H1 (cell line): ENCODE measurements around the gene ZFTA. TPM values are rescaled to one million over a fixed set of nuclear protein-coding genes. Genes with fewer than 3 reads are reported as not detected.

Experiments used
- CTCF ChIA-PET: fragments of 300-600 bp; sonication (Branson Sonifier 250); formaldehyde crosslinking; loops from one replicate; lab custom pipeline; 2021; ENCODE audit not compliant: partially characterized antibody; lab: Charles Lee
- POLR2A ChIA-PET: fragments of 300-600 bp; sonication (Branson Sonifier 250); formaldehyde crosslinking; loops from one replicate; lab custom pipeline; 2021; ENCODE audit warnings: inconsistent platforms; ENCODE audit not compliant: partially characterized antibody; lab: Charles Lee
- DNase-seq, 2 experiments: peaks; one replicate each; pipeline versions ENCODE4 v3.0.0 to v3.0.0-alpha.2; 2010 to 2022; ENCODE audit warnings: low spot score in 2 of 2, low read depth in 1 of 2, mixed read lengths in 1 of 2
- FAIRE-seq: peaks from 2 replicates; lab custom pipeline; 2011; peaks lifted over from hg19 to GRCh38; lab: Jason Lieb, UNC
- H2AFZ ChIP-seq: 2 replicates; pipeline ENCODE4 v1.8.1; 2012; ENCODE audit warnings: low read length, inconsistent platforms
- H2AK5ac ChIP-seq: 2 replicates; pipeline ENCODE4 v1.6.1; 2013; ENCODE audit warnings: low read depth, low read length
- H2BK120ac ChIP-seq: replicated peaks from 2 replicates; pipeline ENCODE3; 2013; ENCODE audit warnings: low read depth, low read length, inconsistent platforms
- H2BK12ac ChIP-seq: 2 replicates; pipeline ENCODE4 v1.6.1; 2013; ENCODE audit warnings: low read depth, low read length
- H2BK15ac ChIP-seq: 2 replicates; pipeline ENCODE4 v1.6.1; 2013; ENCODE audit warnings: low read length
- H2BK20ac ChIP-seq: 2 replicates; pipeline ENCODE4 v1.6.1; 2013; ENCODE audit warnings: low read length
- H2BK5ac ChIP-seq: 2 replicates; pipeline ENCODE4 v1.6.1; 2013; ENCODE audit warnings: low read depth, low read length
- H3K14ac ChIP-seq: 2 replicates; pipeline ENCODE4 v1.6.1; 2013; ENCODE audit warnings: inconsistent platforms; ENCODE audit not compliant: insufficient read length
- H3K18ac ChIP-seq: 2 replicates; pipeline ENCODE4 v1.6.1; 2013; ENCODE audit warnings: low read length; ENCODE audit errors: extremely low read depth
- H3K23ac ChIP-seq: 2 replicates; pipeline ENCODE4 v1.6.1; 2013; ENCODE audit warnings: inconsistent platforms; ENCODE audit not compliant: insufficient read length
- H3K23me2 ChIP-seq: 2 replicates; pipeline ENCODE4 v1.6.1; 2013; ENCODE audit warnings: low read depth, low read length
- H3K27ac ChIP-seq: 2 replicates; pipeline ENCODE4 v1.6.1; 2011; ENCODE audit warnings: low read depth, low read length, inconsistent platforms
- H3K27me3 ChIP-seq, 4 experiments: replicated peaks in 1 of 4; 1 replicate in 1 of 4; 2 replicates in 3 of 4; pipeline versions ENCODE4 v1.6.1 to v1.8.1; 2011 to 2013; ENCODE audit warnings: low read length in 3 of 4, mild to moderate bottlenecking in 3 of 4, inconsistent platforms in 2 of 4, mixed read lengths in 2 of 4, moderate library complexity in 1 of 4; ENCODE audit not compliant: control insufficient read depth in 3 of 4, insufficient read depth in 3 of 4; ENCODE audit errors: extremely low read depth in 1 of 4
- H3K36me3 ChIP-seq, 4 experiments: 2 replicates each; pipeline versions ENCODE4 v1.6.1 to v1.8.1; 2011 to 2013; ENCODE audit warnings: mild to moderate bottlenecking in 4 of 4, low read length in 3 of 4, moderate library complexity in 2 of 4, control low read depth in 1 of 4, inconsistent platforms in 1 of 4; ENCODE audit not compliant: insufficient read depth in 4 of 4, control insufficient read depth in 2 of 4
- H3K4ac ChIP-seq: replicated peaks from 2 replicates; pipeline ENCODE3; 2013; ENCODE audit warnings: low read length, low read depth, mixed read lengths, inconsistent platforms; ENCODE audit not compliant: insufficient read length
- H3K4me1 ChIP-seq, 4 experiments: replicated peaks in 1 of 4; 1 replicate in 1 of 4; 2 replicates in 3 of 4; pipeline versions ENCODE4 v1.6.1 to v1.8.1; 2011 to 2013; ENCODE audit warnings: low read length in 3 of 4, inconsistent platforms in 2 of 4, mixed read lengths in 1 of 4; ENCODE audit not compliant: insufficient read depth in 4 of 4, control insufficient read depth in 3 of 4
- H3K4me2 ChIP-seq, 2 experiments: 2 replicates each; pipeline versions ENCODE4 v1.6.1 to v1.8.1; 2011 to 2013; ENCODE audit warnings: low read depth in 2 of 2, low read length in 2 of 2, control low read depth in 1 of 2, inconsistent platforms in 1 of 2, mild to moderate bottlenecking in 1 of 2; ENCODE audit not compliant: insufficient read depth in 1 of 2
- H3K4me3 ChIP-seq, 4 experiments: fragments of 200-600, 300-600 bp in 1 of 4; sonication (generic), shearing (Covaris generic), sonication (Bioruptor Twin) in 1 of 4; 2 replicates each; pipeline versions ENCODE4 v1.5.1 to v1.8.1; 2011 to 2016; ENCODE audit warnings: low read length in 4 of 4, low read depth in 3 of 4, control low read depth in 2 of 4, inconsistent platforms in 2 of 4, mild to moderate bottlenecking in 2 of 4, mixed read lengths in 1 of 4, moderate library complexity in 1 of 4; ENCODE audit not compliant: insufficient read depth in 2 of 4; ENCODE audit errors: extremely low read depth in 1 of 4
- H3K56ac ChIP-seq: replicated peaks from 2 replicates; pipeline ENCODE3; 2013; ENCODE audit warnings: low read depth, mild to moderate bottlenecking, mixed read lengths, low read length, inconsistent platforms; ENCODE audit not compliant: insufficient read length
- H3K79me1 ChIP-seq: 2 replicates; pipeline ENCODE4 v1.6.1; 2013; ENCODE audit warnings: low read depth, low read length, control low read depth
- H3K79me2 ChIP-seq, 2 experiments: 2 replicates each; pipeline versions ENCODE4 v1.6.1 to v1.8.1; 2012 to 2013; ENCODE audit warnings: low read length in 2 of 2, mild to moderate bottlenecking in 2 of 2, inconsistent platforms in 1 of 2; ENCODE audit not compliant: insufficient read depth in 2 of 2, control insufficient read depth in 1 of 2
- H3K9ac ChIP-seq, 4 experiments: replicated peaks in 1 of 4; 1 replicate in 1 of 4; 2 replicates in 3 of 4; pipeline versions ENCODE4 v1.6.1 to v1.8.1; 2011 to 2013; ENCODE audit warnings: low read depth in 3 of 4, low read length in 3 of 4, control low read depth in 2 of 4, mild to moderate bottlenecking in 2 of 4, moderate library complexity in 2 of 4, inconsistent platforms in 1 of 4; ENCODE audit errors: extremely low read depth in 1 of 4
- H3K9me3 ChIP-seq, 2 experiments: 2 replicates each; pipeline versions ENCODE4 v1.6.1 to v1.8.1; 2012 to 2013; ENCODE audit warnings: mild to moderate bottlenecking in 2 of 2, moderate library complexity in 2 of 2, control low read depth in 1 of 2, inconsistent platforms in 1 of 2, low read depth in 1 of 2, low read length in 1 of 2, mixed read lengths in 1 of 2; ENCODE audit not compliant: insufficient read depth in 2 of 2
- H4K20me1 ChIP-seq, 2 experiments: replicated peaks in 1 of 2; 2 replicates each; pipeline versions ENCODE3 to v1.8.1; 2011 to 2013; ENCODE audit warnings: inconsistent platforms in 2 of 2, low read length in 2 of 2, mild to moderate bottlenecking in 1 of 2; ENCODE audit not compliant: insufficient read depth in 2 of 2, control insufficient read depth in 1 of 2
- H4K5ac ChIP-seq: 2 replicates; pipeline ENCODE4 v1.6.1; 2013; ENCODE audit warnings: low read length, low read depth, mixed read lengths, inconsistent platforms; ENCODE audit not compliant: insufficient read length
- H4K8ac ChIP-seq: 2 replicates; pipeline ENCODE4 v1.8.0; 2013; ENCODE audit warnings: mild to moderate bottlenecking, moderate library complexity, low read length, inconsistent platforms; ENCODE audit not compliant: insufficient read depth; ENCODE audit errors: extremely low read depth
- H4K91ac ChIP-seq: replicated peaks from 2 replicates; pipeline ENCODE3; 2013; ENCODE audit warnings: low read length, mixed read lengths, inconsistent platforms; ENCODE audit not compliant: insufficient read length
- BCL11A ChIP-seq, 2 experiments: IDR thresholded peaks; one replicate each; pipeline ENCODE4 v1.6.1; 2011; ENCODE audit warnings: low read depth in 2 of 2, low read length in 2 of 2, mild to moderate bottlenecking in 2 of 2
- CHD2 ChIP-seq: IDR thresholded peaks from 2 replicates; pipeline ENCODE4 v1.6.1; 2012; ENCODE audit warnings: low read length, improper control_type of control experiment
- CREB1 ChIP-seq: IDR thresholded peaks from 2 replicates; pipeline ENCODE4 v1.6.1; 2012; ENCODE audit warnings: inconsistent platforms
- EGR1 ChIP-seq: IDR thresholded peaks from 2 replicates; pipeline ENCODE4 v1.6.1; 2011; ENCODE audit warnings: low read depth, low read length, borderline replicate concordance
- MAX ChIP-seq: IDR thresholded peaks from 2 replicates; pipeline ENCODE4 v1.6.1; 2012; ENCODE audit warnings: inconsistent platforms
- NRF1 ChIP-seq: IDR thresholded peaks from 2 replicates; pipeline ENCODE4 v1.6.1; 2011; ENCODE audit warnings: mild to moderate bottlenecking, low read depth, low read length, improper control_type of control experiment
- PHF8 ChIP-seq: fragments of 200-600 bp; sonication (generic); conservative IDR thresholded peaks from 2 replicates; pipeline ENCODE4 v1.7.1; 2012; ENCODE audit warnings: low read depth, mild to moderate bottlenecking, inconsistent platforms, low read length, moderate library complexity
- POLR2AphosphoS5 ChIP-seq: IDR thresholded peaks from 2 replicates; pipeline ENCODE4 v1.6.1; 2011; ENCODE audit warnings: low read depth, low read length
- POU5F1 ChIP-seq: IDR thresholded peaks from 2 replicates; pipeline ENCODE4 v1.6.1; 2011; ENCODE audit warnings: low read depth, mild to moderate bottlenecking, low read length, moderate library complexity
- SP4 ChIP-seq: IDR thresholded peaks from 2 replicates; pipeline ENCODE4 v1.6.1; 2012; ENCODE audit warnings: low read length, inconsistent platforms
- TCF12 ChIP-seq: IDR thresholded peaks from 2 replicates; pipeline ENCODE4 v1.6.1; 2011; ENCODE audit warnings: low read depth, mild to moderate bottlenecking, low read length
- WGBS, 2 experiments: shearing (Covaris generic) in 1 of 2; methylation state at CpG; one replicate each; pipeline versions ENCODE4 v1.1.6 to v1.1.7; 2013 to 2015; ENCODE audit warnings: low lambda C conversion rate in 2 of 2, mixed read lengths in 2 of 2, inconsistent platforms in 1 of 2, low coverage in 1 of 2, missing lambda C conversion rate in 1 of 2; ENCODE audit not compliant: insufficient replicate concordance in 2 of 2, insufficient coverage in 1 of 2, insufficient read length in 1 of 2; ENCODE audit errors: extremely low coverage in 1 of 2, missing lambda C conversion rate in 1 of 2; 5-methylcytosine and 5-hydroxymethylcytosine counted together
- polyA plus RNA-seq, 7 experiments: library from polyadenylated mRNA; depleted of rRNA in 3 of 7; stranded (reverse) in 5 of 7; unstranded in 2 of 7; fragments of >200 nt in 5 of 7; fragments of 200-250 nt in 2 of 7; gene quantifications; 1 replicate in 5 of 7; 2 replicates in 1 of 7; 4 replicates in 1 of 7; pipeline versions ENCODE4 v1.2.1 to v1.2.3, GENCODE V29; 2011 to 2013; ENCODE audit warnings: missing spikeins in 2 of 7, mixed read lengths in 2 of 7
- total RNA-seq: library from RNA; stranded (reverse); fragmentation: NEBNext Ultra II Directional; extraction: Animal tissue kit (Norgen Biotek cat#: 25700); gene quantifications from 2 replicates; pipeline ENCODE4 v1.2.1, GENCODE V29; 2021

Gene ZFTA
- total and polyA plus RNA-seq, 2 of the 8 experiments (the other 6 are each of a cell fraction or from before 2014, with no cell fraction given), result 9.5 to 34.0 TPM

GRCh38 chr11:63811522-63811921 lies 42.9 kb upstream of the ZFTA start:
- POLR2A ChIA-PET, result interaction anchor here (1.3 to 4.2 kb wide), 3 partner anchors 9 to 44 kb away, joined by 3 to 30 read pairs (median 12); partner anchors contain the start of gene ZFTA
- CTCF ChIA-PET, result interaction anchor here (0.9 to 1.7 kb wide), 5 partner anchors 18 to 110 kb away, joined by 3 to 5 read pairs (median 4); partner anchors contain the start of gene ZFTA
- Histone ChIP-seq H3K14ac (no peak overlapping the region), H2AFZ (no peak overlapping the region), H3K9me3 (no peaks in the 10 kb centered on the region), H3K4me3 (peak overlapping the region in 1 of 4 experiments; percentile 91; a peak in 2 of 8 replicates), H4K20me1 (peaks cover 12 to 20% of the 10 kb centered on the region in 2 experiments), H3K79me2 (peaks cover 16 to 30% of the 10 kb centered on the region in 2 experiments), H3K27ac (no peak overlapping the region), H4K91ac (no peak overlapping the region), H3K9ac (0 out of 7 replicates have a peak overlapping the region, but pooled peaks of 1 of the 4 experiments have one; percentile 14), H3K36me3 (peaks cover 5 to 9% (median 7%) of the 10 kb centered on the region in 4 experiments; a peak in 7 of 8 replicates), H2BK20ac (no peak overlapping the region), H3K23ac (no peak overlapping the region), H2BK120ac (no peak overlapping the region), H3K23me2 (peaks cover 13% of the 10 kb centered on the region; the same call in 1 of the 2 replicates), H3K27me3 (no peaks in the 10 kb centered on the region; a peak in 1 of 7 replicates), H2BK12ac (no peak overlapping the region), H3K79me1 (peaks cover 19% of the 10 kb centered on the region), H4K5ac (no peak overlapping the region), H4K8ac (no peak overlapping the region), H3K18ac (no peak overlapping the region; the same call in 1 of the 2 replicates), H2BK15ac (peak overlapping the region; percentile 46; the same call in 1 of the 2 replicates), H3K4ac (no peak overlapping the region), H3K4me2 (peak overlapping the region; percentile 11 to 79; a peak in 2 of 4 replicates), H3K4me1 (peaks cover 4 to 20% (median 12%) of the 10 kb centered on the region in 4 experiments; a peak in 6 of 7 replicates), H2AK5ac (no peak overlapping the region), H3K56ac (no peak overlapping the region), H2BK5ac (no peak overlapping the region)
- DNase-seq, result no peak
- WGBS, 2 experiments, result 95% methylated on average over 3 of the region's 3 CpGs; no CpG with 5 or more reads in 1 of the 2 experiments
- FAIRE-seq, result no peak
- TF ChIP-seq BCL11A (IDR thresholded peaks at IDR 0.05; ENCODE audit: low read depth in 2 of 2, low read length in 2 of 2) (no peak), CHD2 (no peak), NRF1 (no peak), PHF8 (no peak), EGR1 (no peak), SP4 (no peak), POLR2AphosphoS5 (no peak), POU5F1 (no peak), MAX (no peak), TCF12 (no peak), CREB1 (no peak)
